Stimulated activated CD4-positive, alpha-beta T cell treated with anti-CD3 and anti-CD28 coated beads, Interleukin-2, amount 100 ng/mL, for 24 hours (primary cell): ENCODE measurements around the gene KIF2B.
"Not testable (repeated sequence)": the region's sequence is repeated elsewhere in the genome, so short reads cannot be mapped to it uniquely, and the experiment has no call there.

Experiments used
- DNase-seq, 2 donors: peaks; one replicate each; pipeline ENCODE4 v3.0.0-alpha.2; 2020

Gene KIF2B

GRCh38 chr17:53822764-53823163 lies at the start of gene KIF2B:
KIF2B (plus strand) TSS chr17:53822927; CDS start chr17:53823034, 107 bp downstream.
- no peak for DNase-seq

GRCh38 chr17:53780320-53780719 lies 42.4 kb upstream of the KIF2B start:
- no peak for DNase-seq

GRCh38 chr17:53791551-53791950 lies 31.2 kb upstream of the KIF2B start:
- no peak for DNase-seq

GRCh38 chr17:53792451-53792850 lies 30.3 kb upstream of the KIF2B start:
- DNase-seq: no peak

- no peak for DNase-seq
These were observed 29.7 kb upstream of the KIF2B start for GRCh38 chr17:53792997-53793396.

- no peak for DNase-seq
These were observed 27.9 kb upstream of the KIF2B start for GRCh38 chr17:53794875-53795274.

- no peak for DNase-seq
These were observed 26.1 kb upstream of the KIF2B start for GRCh38 chr17:53796642-53797041.

- DNase-seq: no peak
These were observed 25.2 kb upstream of the KIF2B start for GRCh38 chr17:53797501-53797900.

GRCh38 chr17:53804437-53804836 lies 18.3 kb upstream of the KIF2B start:
- DNase-seq: no peak

- no peak for DNase-seq
These were observed 16.3 kb upstream of the KIF2B start for GRCh38 chr17:53806473-53806872.

GRCh38 chr17:53807286-53807685 lies 15.4 kb upstream of the KIF2B start:
- no peak for DNase-seq

- DNase-seq: no peak
These were observed 4.5 kb upstream of the KIF2B start for GRCh38 chr17:53818271-53818670.

GRCh38 chr17:53818929-53819328 lies 3.8 kb upstream of the KIF2B start:
- DNase-seq: no peak

GRCh38 chr17:53819956-53820355 lies 2.8 kb upstream of the KIF2B start:
- no peak for DNase-seq

GRCh38 chr17:53823341-53824050 lies 769 bp downstream of the KIF2B start:
- DNase-seq: no peak

- not testable (repeated sequence) for DNase-seq
These were observed 12.0 kb downstream of the KIF2B start for GRCh38 chr17:53834771-53835170.

- DNase-seq: no peak
These were observed 14.4 kb downstream of the KIF2B start for GRCh38 chr17:53837131-53837530.

GRCh38 chr17:53844491-53845107 lies 21.9 kb downstream of the KIF2B start:
- DNase-seq: no peak

- DNase-seq: not testable (repeated sequence)
These were observed 48.4 kb downstream of the KIF2B start for GRCh38 chr17:53871128-53871527.
